NCI-H1694 (cell line): Measurements from ENCODE around the gene NFE2L1.
"Not testable (repeated sequence)": the region's sequence is repeated elsewhere in the genome, so short reads cannot be mapped to it uniquely, and the experiment has no call there.

Source experiments
- DNase-seq: peaks from one replicate; lab custom pipeline; 2025; lab: John Stamatoyannopoulos, UW

The NFE2L1 gene

GRCh38 chr17:48023400-48024148 is 24.6 kb upstream of the NFE2L1 start:
- peak; percentile 85 for DNase-seq

- DNase-seq, result no peak
Measured at GRCh38 chr17:48024149-48025039, 23.8 kb upstream of the NFE2L1 start.

GRCh38 chr17:48025040-48025903 is 22.9 kb upstream of the NFE2L1 start:
- DNase-seq, result peak; percentile 92

GRCh38 chr17:48025904-48026501 is 22.2 kb upstream of the NFE2L1 start:
- DNase-seq, result no peak

- DNase-seq, result peak; percentile 79
Measured at GRCh38 chr17:48026502-48027321, 21.4 kb upstream of the NFE2L1 start.

- DNase-seq, result no peak
Measured at GRCh38 chr17:48027322-48027981, 20.7 kb upstream of the NFE2L1 start.

GRCh38 chr17:48028736-48029135 is 19.4 kb upstream of the NFE2L1 start:
- no peak for DNase-seq

GRCh38 chr17:48030531-48030930 is 17.6 kb upstream of the NFE2L1 start:
- no peak for DNase-seq

GRCh38 chr17:48031966-48032365 is 16.2 kb upstream of the NFE2L1 start:
- DNase-seq, result no peak

GRCh38 chr17:48034734-48035133 is 13.4 kb upstream of the NFE2L1 start:
- DNase-seq, result not testable (repeated sequence)

- DNase-seq, result no peak
Measured at GRCh38 chr17:48036693-48037035, 11.5 kb upstream of the NFE2L1 start.

GRCh38 chr17:48037036-48037837 is 10.9 kb upstream of the NFE2L1 start, which contains the start of gene COPZ2:
TSS of gene COPZ2 (minus strand) at chr17:48037797. CDS start at chr17:48037777, 20 bp downstream.
- no peak for DNase-seq

- no peak for DNase-seq
Measured at GRCh38 chr17:48037838-48038323, 10.3 kb upstream of the NFE2L1 start.

- no peak for DNase-seq
Measured at GRCh38 chr17:48038687-48039086, 9.5 kb upstream of the NFE2L1 start.

- DNase-seq, result no peak
Measured at GRCh38 chr17:48043176-48043575, 5.0 kb upstream of the NFE2L1 start.

- no peak for DNase-seq
Measured at GRCh38 chr17:48044851-48045250, 3.3 kb upstream of the NFE2L1 start.

- DNase-seq, result no peak
Measured at GRCh38 chr17:48045316-48046001, 2.7 kb upstream of the NFE2L1 start.

GRCh38 chr17:48046296-48046695 is 1.9 kb upstream of the NFE2L1 start:
- no peak for DNase-seq
